ENCODE results near the gene TTLL13. TPM values are rescaled to one million over a fixed set of nuclear protein-coding genes. Genes with fewer than 3 reads are reported as not detected.

Gene TTLL13
- total and polyA plus RNA-seq, 2 of the 4 experiments (the other 2 are of a cell fraction), result 0.10 TPM; not detected in 1

GRCh38 chr15:90203922-90204321, 45.4 kb upstream of the TTLL13 start:
- intact Hi-C loops (cut with micrococcal nuclease) (no loop called here), in situ Hi-C loops (cut with MboI; ENCODE audit: low sequenced_read_pairs) (no loop called here), dilution Hi-C loops (cut with HindIII; ENCODE audit: low sequenced_read_pairs, unreplicated experiment) (no loop called here)
- Histone ChIP-seq H3K4me2 (ENCODE audit: low read depth, low read length) (no peak overlapping the region), H4K20me1 (ENCODE audit: insufficient read depth, low read length) (no peaks in the 10 kb centered on the region; the same call in 1 of the 2 replicates), H4K91ac (ENCODE audit: insufficient read depth, low read depth, low read length) (no peak overlapping the region), H4K5ac (ENCODE audit: low read depth, low read length) (no peak overlapping the region), H3K27ac (ENCODE audit: insufficient read depth, low read length) (no peak overlapping the region), H3K9ac (ENCODE audit: low read depth, low read length) (no peak overlapping the region), H2AK9ac (replicated peaks; ENCODE audit: low read depth, low read length, poor library complexity) (no peak overlapping the region), H3K4me1 (ENCODE audit: control insufficient read depth, insufficient read depth, low read length) (peaks cover 7% of the 10 kb centered on the region), H3K36me3 (ENCODE audit: control insufficient read depth, insufficient read depth, low read length) (no peaks in the 10 kb centered on the region; the same call in 1 of the 2 replicates), H2BK5ac (ENCODE audit: low read depth, low read length, poor library complexity, severe bottlenecking) (no peak overlapping the region), H3K56ac (ENCODE audit: extremely low read depth, insufficient read depth, low read length) (no peak overlapping the region), H2AK5ac (ENCODE audit: low read depth, low read length) (no peak overlapping the region), H2AFZ (replicated peaks; ENCODE audit: low read length, poor library complexity) (no peak overlapping the region), H3K4me3 (ENCODE audit: insufficient read depth, low read depth, low read length) (no peak overlapping the region), H3K14ac (replicated peaks; ENCODE audit: low read depth, low read length) (no peak overlapping the region), H3K27me3 (ENCODE audit: control insufficient read depth, insufficient read depth, low read length) (no peaks in the 10 kb centered on the region), H3K4ac (ENCODE audit: low read depth, low read length) (no peak overlapping the region), H3K79me1 (ENCODE audit: low read depth in 1 of 2, low read length in 2 of 2) (peaks cover 34 to 37% of the 10 kb centered on the region in 2 experiments), H3K23ac (ENCODE audit: low read depth, low read length) (no peak overlapping the region), H4K8ac (ENCODE audit: low read depth in 2 of 2, low read length in 2 of 2) (no peak overlapping the region), H2BK20ac (ENCODE audit: low read depth, low read length) (no peak overlapping the region), H3K9me1 (ENCODE audit: insufficient read depth, low read length) (peaks cover 9% of the 10 kb centered on the region; the same call in 1 of the 2 replicates), H3K18ac (ENCODE audit: low read depth, low read length) (no peak overlapping the region), H3K9me3 (ENCODE audit: control insufficient read depth, insufficient read depth, low read length) (no peaks in the 10 kb centered on the region), H2BK120ac (ENCODE audit: low read depth, low read length) (no peak overlapping the region), H2BK15ac (ENCODE audit: low read depth, low read length) (no peak overlapping the region)
- 80% methylated on average over 1 of the region's 8 CpGs; no CpG with 5 or more reads in 1 of the 2 experiments for WGBS, 2 experiments (ENCODE audit: extremely low coverage in 2 of 2, insufficient read length in 1 of 2)
- CTCF ChIA-PET, result interaction anchor here (1.1 kb wide), 1 partner anchor 11 kb away, joined by 3 read pairs; no protein-coding TSS in a partner anchor
- no TSS peak for BruUV-seq (replicated peaks)
- POLR2A ChIA-PET (ENCODE audit: unreplicated experiment), result interaction anchor here (0.5 kb wide), 1 partner anchor 326 kb away, joined by 3 read pairs; no protein-coding TSS in a partner anchor
- ATAC-seq (ENCODE audit: low read depth) (no peak), DNase-seq (no peak)
- no peak for TF ChIP-seq RAD21 (IDR thresholded peaks at IDR 0.05; ENCODE audit: low read length)
- no peak for TF ChIP-seq RCOR1 (IDR thresholded peaks at IDR 0.05; ENCODE audit: insufficient replicate concordance, low read length)
- no peak for TF ChIP-seq CTCF (conservative IDR thresholded peaks at IDR 0.05; ENCODE audit: low read depth, low read length)

All from IMR-90 (cell line).